Measurements from ENCODE around the gene MCUB. TPM values are rescaled to one million over a fixed set of nuclear protein-coding genes. Genes with fewer than 3 reads are reported as not detected.

MCUB gene
- total and polyA plus RNA-seq, 2 donors from 2014 or later, result 2.3 to 15.2 TPM

DNA sequence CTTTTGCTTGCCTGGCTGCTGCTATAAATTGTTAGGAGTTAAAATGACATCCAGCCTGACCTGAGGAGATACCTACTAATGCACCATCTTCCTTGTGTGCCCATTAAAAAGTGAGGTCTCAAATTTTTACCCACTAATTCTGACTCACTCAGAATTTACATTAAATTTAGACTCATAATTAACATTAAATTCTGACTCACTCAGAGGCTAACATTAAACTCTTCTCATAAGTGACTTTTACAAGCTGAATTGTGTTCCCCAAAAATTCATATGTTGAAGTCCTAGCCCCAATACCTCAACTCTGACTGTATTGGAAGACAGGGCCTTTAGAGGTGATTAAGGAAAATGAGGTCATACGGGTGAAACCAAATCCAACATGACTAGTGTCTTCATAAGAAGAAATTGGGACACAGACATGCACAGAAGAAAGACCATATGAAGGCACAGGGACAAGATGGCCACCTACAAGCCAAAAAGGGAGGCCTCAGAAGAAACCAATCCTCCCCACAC lies 131.4 kb downstream of the MCUB start:
- no peak for DNase-seq

DNA sequence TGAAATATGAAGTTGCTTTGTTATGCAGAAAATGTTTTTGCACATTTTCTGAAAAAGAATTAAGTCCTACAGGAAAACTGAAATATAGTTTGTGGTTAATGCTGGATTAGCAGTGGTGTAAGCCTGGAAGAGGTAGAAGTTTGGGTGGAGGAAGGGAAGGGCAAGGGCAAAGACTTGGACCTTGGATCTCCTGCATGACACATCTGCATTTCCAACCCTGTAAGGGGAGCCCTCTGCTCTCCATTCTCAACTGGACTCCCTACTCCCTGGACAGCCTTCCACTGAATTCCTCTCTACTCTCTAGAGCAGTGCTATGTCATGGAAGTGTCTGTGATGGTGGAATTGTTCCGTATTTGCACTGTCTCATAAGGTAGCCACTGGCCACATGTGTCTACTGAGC lies 138.6 kb downstream of the MCUB start:
- peaks cover 0 to 10% (median 5%) of the 10 kb centered on the region in 3 donors for H3K4me1 ChIP-seq (ENCODE audit: control insufficient read depth in 2 of 3, insufficient read depth in 2 of 3, low read depth in 1 of 3, low read length in 3 of 3)
- no peaks in the 10 kb centered on the region for H3K9me3 ChIP-seq (ENCODE audit: control insufficient read depth in 2 of 3, insufficient read depth in 1 of 3, low read length in 3 of 3)
- no peak for DNase-seq
- intact Hi-C loops (cut with DNase I), result no loop called here
- H3K36me3 ChIP-seq (ENCODE audit: control insufficient read depth in 2 of 3, insufficient read depth in 3 of 3, low read length in 3 of 3), result peaks cover 0 to 10% (median 0%) of the 10 kb centered on the region in 3 donors
- no peak overlapping the region for H3K9ac ChIP-seq (ENCODE audit: low read length in 3 of 3)
- no peak for FAIRE-seq
- TF ChIP-seq, protein P1, sequence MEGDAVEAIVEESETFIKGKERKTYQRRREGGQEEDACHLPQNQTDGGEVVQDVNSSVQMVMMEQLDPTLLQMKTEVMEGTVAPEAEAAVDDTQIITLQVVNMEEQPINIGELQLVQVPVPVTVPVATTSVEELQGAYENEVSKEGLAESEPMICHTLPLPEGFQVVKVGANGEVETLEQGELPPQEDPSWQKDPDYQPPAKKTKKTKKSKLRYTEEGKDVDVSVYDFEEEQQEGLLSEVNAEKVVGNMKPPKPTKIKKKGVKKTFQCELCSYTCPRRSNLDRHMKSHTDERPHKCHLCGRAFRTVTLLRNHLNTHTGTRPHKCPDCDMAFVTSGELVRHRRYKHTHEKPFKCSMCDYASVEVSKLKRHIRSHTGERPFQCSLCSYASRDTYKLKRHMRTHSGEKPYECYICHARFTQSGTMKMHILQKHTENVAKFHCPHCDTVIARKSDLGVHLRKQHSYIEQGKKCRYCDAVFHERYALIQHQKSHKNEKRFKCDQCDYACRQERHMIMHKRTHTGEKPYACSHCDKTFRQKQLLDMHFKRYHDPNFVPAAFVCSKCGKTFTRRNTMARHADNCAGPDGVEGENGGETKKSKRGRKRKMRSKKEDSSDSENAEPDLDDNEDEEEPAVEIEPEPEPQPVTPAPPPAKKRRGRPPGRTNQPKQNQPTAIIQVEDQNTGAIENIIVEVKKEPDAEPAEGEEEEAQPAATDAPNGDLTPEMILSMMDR (IDR thresholded peaks at IDR 0.05; ENCODE audit: borderline replicate concordance, extremely low read depth, insufficient read depth), result no peak
- no peak overlapping the region for H3K4me3 ChIP-seq (ENCODE audit: low read length in 3 of 3)
- H3K27ac ChIP-seq (ENCODE audit: low read depth in 2 of 2, low read length in 2 of 2), result no peak overlapping the region
- H3K27me3 ChIP-seq (ENCODE audit: control insufficient read depth, insufficient read depth, low read length), result no peaks in the 10 kb centered on the region

More for the DNA sequence above, 131.4 kb downstream of the MCUB start:
- H3K9me3 ChIP-seq (ENCODE audit: control insufficient read depth in 2 of 3, insufficient read depth in 1 of 3, low read length in 3 of 3), result no peaks in the 10 kb centered on the region
- no peak overlapping the region for H3K27ac ChIP-seq (ENCODE audit: low read depth in 2 of 2, low read length in 2 of 2)
- no peak for FAIRE-seq
- intact Hi-C loops (cut with DNase I), result no loop called here
- H3K27me3 ChIP-seq (ENCODE audit: control insufficient read depth, insufficient read depth, low read length), result no peaks in the 10 kb centered on the region
- no peak overlapping the region for H3K4me3 ChIP-seq (ENCODE audit: low read length in 3 of 3)
- no peaks in the 10 kb centered on the region for H3K4me1 ChIP-seq (ENCODE audit: control insufficient read depth in 2 of 3, insufficient read depth in 2 of 3, low read depth in 1 of 3, low read length in 3 of 3)
- H3K36me3 ChIP-seq (ENCODE audit: control insufficient read depth in 2 of 3, insufficient read depth in 3 of 3, low read length in 3 of 3), result peaks cover 7 to 11% (median 7%) of the 10 kb centered on the region in 3 donors
- H3K9ac ChIP-seq (ENCODE audit: low read length in 3 of 3), result no peak overlapping the region
- TF ChIP-seq, protein P1 (IDR thresholded peaks at IDR 0.05; ENCODE audit: borderline replicate concordance, extremely low read depth, insufficient read depth), result no peak

DNA sequence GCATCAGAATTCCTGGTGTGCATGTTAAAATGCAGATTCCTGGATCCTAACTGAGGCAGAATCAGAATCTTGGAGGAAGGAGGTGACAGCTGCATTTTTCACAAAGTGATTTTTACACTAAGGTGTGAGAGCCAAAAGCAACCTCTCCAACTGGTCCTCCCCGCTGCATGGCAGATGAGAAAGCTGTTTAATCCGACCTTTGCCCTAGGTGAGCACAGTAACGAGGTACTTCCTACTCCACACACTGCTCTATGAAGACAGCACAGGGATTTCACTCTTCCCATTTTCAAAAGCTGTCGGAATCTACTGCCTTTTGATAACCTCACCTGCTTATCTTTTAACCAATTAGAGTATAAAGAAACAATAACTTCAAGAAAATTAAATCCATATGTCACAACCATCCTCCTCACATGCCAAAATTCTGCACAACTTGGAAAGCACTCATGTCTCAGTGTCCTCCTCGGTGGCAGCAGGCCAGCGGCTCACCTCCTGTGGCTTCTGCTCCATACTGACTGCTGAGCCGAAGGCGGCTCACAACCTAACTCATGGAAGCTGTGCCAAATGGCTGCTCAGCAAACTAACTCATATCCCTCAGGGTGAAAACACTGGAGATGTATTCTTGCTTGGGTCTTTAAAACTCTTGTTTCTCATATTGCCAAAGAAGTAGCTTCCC lies 139.6 kb downstream of the MCUB start:
- H3K4me3 ChIP-seq (ENCODE audit: low read length in 3 of 3), result no peak overlapping the region
- DNase-seq (no peak), FAIRE-seq (no peak)
- TF ChIP-seq, protein P1 (IDR thresholded peaks at IDR 0.05; ENCODE audit: borderline replicate concordance, extremely low read depth, insufficient read depth), result no peak
- H3K36me3 ChIP-seq (ENCODE audit: control insufficient read depth in 2 of 3, insufficient read depth in 3 of 3, low read length in 3 of 3), result peaks cover 0 to 3% (median 0%) of the 10 kb centered on the region in 3 donors
- no peaks in the 10 kb centered on the region for H3K9me3 ChIP-seq (ENCODE audit: control insufficient read depth in 2 of 3, insufficient read depth in 1 of 3, low read length in 3 of 3)
- no peaks in the 10 kb centered on the region for H3K27me3 ChIP-seq (ENCODE audit: control insufficient read depth, insufficient read depth, low read length)
- H3K9ac ChIP-seq (ENCODE audit: low read length in 3 of 3), result no peak overlapping the region
- intact Hi-C loops (cut with DNase I), result loop anchor here (10.0 kb wide), 1 partner anchor 105 kb away; the partner anchor contains the start of gene CFI
- H3K27ac ChIP-seq (ENCODE audit: low read depth in 2 of 2, low read length in 2 of 2), result no peak overlapping the region
- H3K4me1 ChIP-seq (ENCODE audit: control insufficient read depth in 2 of 3, insufficient read depth in 2 of 3, low read depth in 1 of 3, low read length in 3 of 3), result peaks cover 0 to 14% (median 8%) of the 10 kb centered on the region in 3 donors
